CD4-positive, CD25-positive, alpha-beta regulatory T cell (primary cell): ENCODE data around the gene CDH13. TPM values are rescaled to one million over a fixed set of nuclear protein-coding genes. Genes with fewer than 3 reads are reported as not detected.

Experiments
- ATAC-seq, 2 donors: fragments of 150-1000 bp; cut with Tn5 transposase; one replicate each; pipeline ENCODE4 v1.10.0; 2021; ENCODE audit warnings: low read depth in 2 of 2, moderate number of reproducible peaks in 2 of 2, moderate library complexity in 1 of 2
- DNase-seq, 3 donors: peaks; one replicate each; pipeline versions ENCODE4 v3.0.0 to v3.0.0-alpha.2; 2012 to 2022; ENCODE audit warnings: mixed read lengths in 1 of 3
- H3K27ac ChIP-seq: one replicate; pipeline ENCODE4 v1.7.0; 2013; ENCODE audit warnings: mild to moderate bottlenecking, low read length; ENCODE audit not compliant: insufficient read depth, poor library complexity, severe bottlenecking
- H3K27me3 ChIP-seq: one replicate; pipeline ENCODE4 v1.7.0; 2013; ENCODE audit warnings: low read length; ENCODE audit not compliant: control insufficient read depth, insufficient read depth
- H3K36me3 ChIP-seq: one replicate; pipeline ENCODE4 v1.7.0; 2013; ENCODE audit warnings: mild to moderate bottlenecking, low read length, moderate library complexity; ENCODE audit not compliant: control insufficient read depth, insufficient read depth
- H3K4me1 ChIP-seq: 2 replicates; pipeline ENCODE4 v1.7.0; 2013; ENCODE audit warnings: mild to moderate bottlenecking, low read length; ENCODE audit not compliant: insufficient read depth, control insufficient read depth, poor library complexity, severe bottlenecking
- H3K4me3 ChIP-seq: one replicate; pipeline ENCODE4 v1.7.0; 2013; ENCODE audit warnings: low read depth, mild to moderate bottlenecking, low read length, moderate library complexity
- H3K9me3 ChIP-seq, 2 experiments: 1 replicate in 1 of 2; 2 replicates in 1 of 2; pipeline ENCODE4 v1.7.0; 2013; ENCODE audit warnings: low read length in 2 of 2, mild to moderate bottlenecking in 1 of 2, moderate library complexity in 1 of 2; ENCODE audit not compliant: control insufficient read depth in 2 of 2
- H3K27ac Mint-ChIP-seq, 3 donors: one replicate each; pipeline ENCODE4 v1.8.0; 2020 to 2022; ENCODE audit warnings: mild to moderate bottlenecking in 3 of 3, mixed read lengths in 3 of 3, moderate library complexity in 2 of 3
- H3K27me3 Mint-ChIP-seq: one replicate; pipeline ENCODE4 v1.8.0; 2022; ENCODE audit warnings: mild to moderate bottlenecking, mixed read lengths
- H3K36me3 Mint-ChIP-seq: one replicate; pipeline ENCODE4 v1.8.0; 2020; ENCODE audit warnings: mixed read lengths
- H3K4me1 Mint-ChIP-seq, 4 donors: one replicate each; pipeline ENCODE4 v1.8.0; 2020 to 2022; ENCODE audit warnings: mixed read lengths in 4 of 4, mild to moderate bottlenecking in 1 of 4
- H3K4me3 Mint-ChIP-seq, 4 donors: one replicate each; pipeline ENCODE4 v1.8.0; 2020 to 2022; ENCODE audit warnings: mild to moderate bottlenecking in 4 of 4, mixed read lengths in 4 of 4, moderate library complexity in 3 of 4
- H3K9me3 Mint-ChIP-seq, 7 donors: one replicate each; pipeline ENCODE4 v1.8.0; 2020 to 2022; ENCODE audit warnings: mixed read lengths in 7 of 7, mild to moderate bottlenecking in 3 of 7, moderate library complexity in 2 of 7
- polyA plus RNA-seq, 4 donors: library from polyadenylated mRNA; unstranded; fragments of 300-500 nt; fragmentation: Illumina TruSeq; gene quantifications; one replicate each; pipeline ENCODE4 v1.2.3, GENCODE V29; 2021
- total RNA-seq: library from RNA; stranded (reverse); gene quantifications from one replicate; pipeline ENCODE4 v1.2.3, GENCODE V29; 2022

Gene CDH13
- total and polyA plus RNA-seq, 5 donors from 2014 or later = not detected

- no peak overlapping the region for H3K27ac ChIP-seq
- no peaks in the 10 kb centered on the region for H3K36me3 Mint-ChIP-seq
- no peak overlapping the region for H3K4me3 ChIP-seq
- peaks cover 0 to 3% (median 0%) of the 10 kb centered on the region in 7 donors for H3K9me3 Mint-ChIP-seq
- H3K27me3 ChIP-seq = no peaks in the 10 kb centered on the region
- DNase-seq = no peak
- H3K9me3 ChIP-seq = no peaks in the 10 kb centered on the region
- ATAC-seq = no peak
- H3K4me3 Mint-ChIP-seq = no peak overlapping the region
- H3K4me1 Mint-ChIP-seq = no peaks in the 10 kb centered on the region
- no peak overlapping the region for H3K27ac Mint-ChIP-seq
- no peaks in the 10 kb centered on the region for H3K27me3 Mint-ChIP-seq
- H3K4me1 ChIP-seq = no peaks in the 10 kb centered on the region
- H3K36me3 ChIP-seq = no peaks in the 10 kb centered on the region
Measured at GRCh38 chr16:83037884-83038283, 411.1 kb downstream of the CDH13 start.

- Mint-ChIP-seq H3K27me3 (no peaks in the 10 kb centered on the region), H3K27ac (no peak overlapping the region), H3K36me3 (no peaks in the 10 kb centered on the region), H3K4me3 (no peak overlapping the region), H3K9me3 (peaks cover 0 to 3% (median 0%) of the 10 kb centered on the region in 7 donors), H3K4me1 (no peaks in the 10 kb centered on the region)
- DNase-seq (no peak), ATAC-seq (no peak)
- Histone ChIP-seq H3K27ac (no peak overlapping the region), H3K4me3 (no peak overlapping the region), H3K36me3 (no peaks in the 10 kb centered on the region), H3K4me1 (no peaks in the 10 kb centered on the region), H3K9me3 (no peaks in the 10 kb centered on the region), H3K27me3 (no peaks in the 10 kb centered on the region)
Measured at GRCh38 chr16:83040174-83040573, 413.4 kb downstream of the CDH13 start.

- Mint-ChIP-seq H3K27me3 (no peaks in the 10 kb centered on the region), H3K27ac (no peak overlapping the region), H3K4me1 (no peaks in the 10 kb centered on the region), H3K4me3 (no peak overlapping the region), H3K9me3 (peaks cover 0 to 4% (median 0%) of the 10 kb centered on the region in 7 donors), H3K36me3 (no peaks in the 10 kb centered on the region)
- Histone ChIP-seq H3K27me3 (no peaks in the 10 kb centered on the region), H3K36me3 (no peaks in the 10 kb centered on the region), H3K9me3 (no peaks in the 10 kb centered on the region), H3K27ac (no peak overlapping the region), H3K4me3 (no peak overlapping the region), H3K4me1 (no peaks in the 10 kb centered on the region)
- ATAC-seq (no peak), DNase-seq (no peak)
Measured at GRCh38 chr16:83044589-83044988, 417.8 kb downstream of the CDH13 start.

- Histone ChIP-seq H3K4me1 (no peaks in the 10 kb centered on the region), H3K4me3 (no peak overlapping the region), H3K27me3 (no peaks in the 10 kb centered on the region), H3K27ac (no peak overlapping the region), H3K36me3 (no peaks in the 10 kb centered on the region), H3K9me3 (no peaks in the 10 kb centered on the region)
- no peak for ATAC-seq
- H3K4me3 Mint-ChIP-seq = no peak overlapping the region
- no peaks in the 10 kb centered on the region for H3K27me3 Mint-ChIP-seq
- no peaks in the 10 kb centered on the region for H3K36me3 Mint-ChIP-seq
- H3K4me1 Mint-ChIP-seq = no peaks in the 10 kb centered on the region
- H3K9me3 Mint-ChIP-seq = peaks cover 0 to 6% (median 1%) of the 10 kb centered on the region in 7 donors
- no peak overlapping the region for H3K27ac Mint-ChIP-seq
- no peak for DNase-seq
Measured at GRCh38 chr16:83045790-83046189, 419.0 kb downstream of the CDH13 start.

- Histone ChIP-seq H3K4me3 (no peak overlapping the region), H3K36me3 (no peaks in the 10 kb centered on the region), H3K9me3 (no peaks in the 10 kb centered on the region), H3K27me3 (no peaks in the 10 kb centered on the region), H3K27ac (no peak overlapping the region), H3K4me1 (no peaks in the 10 kb centered on the region)
- H3K36me3 Mint-ChIP-seq = no peaks in the 10 kb centered on the region
- no peaks in the 10 kb centered on the region for H3K4me1 Mint-ChIP-seq
- peaks cover 0 to 7% (median 4%) of the 10 kb centered on the region in 7 donors for H3K9me3 Mint-ChIP-seq
- no peak overlapping the region for H3K27ac Mint-ChIP-seq
- H3K4me3 Mint-ChIP-seq = no peak overlapping the region
- DNase-seq = no peak
- no peak for ATAC-seq
- H3K27me3 Mint-ChIP-seq = peaks cover 5% of the 10 kb centered on the region
Measured at GRCh38 chr16:83046664-83047063, 419.9 kb downstream of the CDH13 start.

GRCh38 chr16:83051451-83051850, 424.7 kb downstream of the CDH13 start:
- Mint-ChIP-seq H3K36me3 (no peaks in the 10 kb centered on the region), H3K9me3 (peaks cover 0 to 7% (median 4%) of the 10 kb centered on the region in 7 donors)

GRCh38 chr16:83054283-83054682, 427.5 kb downstream of the CDH13 start:
- no peaks in the 10 kb centered on the region for H3K4me1 Mint-ChIP-seq
- H3K9me3 ChIP-seq = no peaks in the 10 kb centered on the region
- H3K4me3 ChIP-seq = no peak overlapping the region
- no peak overlapping the region for H3K4me3 Mint-ChIP-seq
- no peak overlapping the region for H3K27ac Mint-ChIP-seq
- H3K36me3 Mint-ChIP-seq = no peaks in the 10 kb centered on the region
- DNase-seq (no peak), ATAC-seq (no peak)
- no peaks in the 10 kb centered on the region for H3K4me1 ChIP-seq
- H3K27me3 ChIP-seq = no peaks in the 10 kb centered on the region
- peaks cover 0 to 7% (median 3%) of the 10 kb centered on the region in 7 donors for H3K9me3 Mint-ChIP-seq
- no peak overlapping the region for H3K27ac ChIP-seq
- peaks cover 5% of the 10 kb centered on the region for H3K27me3 Mint-ChIP-seq
- H3K36me3 ChIP-seq = no peaks in the 10 kb centered on the region

More at GRCh38 chr16:83051451-83051850, 424.7 kb downstream of the CDH13 start:
- Histone ChIP-seq H3K27me3 (no peaks in the 10 kb centered on the region), H3K4me3 (no peak overlapping the region), H3K9me3 (no peaks in the 10 kb centered on the region), H3K4me1 (no peaks in the 10 kb centered on the region), H3K27ac (no peak overlapping the region), H3K36me3 (no peaks in the 10 kb centered on the region)
- ATAC-seq (no peak), DNase-seq (no peak)
- H3K27me3 Mint-ChIP-seq = peaks cover 5% of the 10 kb centered on the region
- H3K27ac Mint-ChIP-seq = no peak overlapping the region
- no peaks in the 10 kb centered on the region for H3K4me1 Mint-ChIP-seq
- no peak overlapping the region for H3K4me3 Mint-ChIP-seq

- Mint-ChIP-seq H3K9me3 (peaks cover 0 to 5% (median 3%) of the 10 kb centered on the region in 7 donors), H3K4me1 (no peaks in the 10 kb centered on the region), H3K27me3 (no peaks in the 10 kb centered on the region), H3K36me3 (no peaks in the 10 kb centered on the region), H3K27ac (no peak overlapping the region), H3K4me3 (no peak overlapping the region)
- no peak for DNase-seq
- H3K4me3 ChIP-seq = no peak overlapping the region
- H3K4me1 ChIP-seq = no peaks in the 10 kb centered on the region
- no peaks in the 10 kb centered on the region for H3K27me3 ChIP-seq
- no peaks in the 10 kb centered on the region for H3K36me3 ChIP-seq
- H3K9me3 ChIP-seq = no peaks in the 10 kb centered on the region
- H3K27ac ChIP-seq = no peak overlapping the region
- no peak for ATAC-seq
Measured at GRCh38 chr16:83058376-83058775, 431.6 kb downstream of the CDH13 start.
